Tibial artery (tissue), 4 donors: ENCODE measurements around the gene LYST.

Experiments used
- DNase-seq, 2 donors: peaks; one replicate each; pipeline ENCODE4 v3.0.0-alpha.2; 2019
- H3K27ac ChIP-seq, 2 donors: fragments of 200-600 bp; sonication (generic) in 1 of 2; 1 replicate in 1 of 2; 2 replicates in 1 of 2; pipeline ENCODE4 v1.5.1; 2018 to 2019; ENCODE audit warnings: mild to moderate bottlenecking in 1 of 2
- H3K27me3 ChIP-seq, 2 donors: fragments of 200-600 bp; sonication (generic) in 1 of 2; one replicate each; pipeline versions ENCODE4 v1.5.1 to v1.6.0; 2016 to 2019
- H3K36me3 ChIP-seq, 3 donors: fragments of 200-600 bp; sonication (generic) in 2 of 3; one replicate each; pipeline ENCODE4 v1.5.1; 2016 to 2019; ENCODE audit warnings: mild to moderate bottlenecking in 2 of 3
- H3K4me1 ChIP-seq, 4 donors: fragments of 200-600 bp; sonication (generic) in 2 of 4; 1 replicate in 3 of 4; 2 replicates in 1 of 4; pipeline ENCODE4 v1.5.1; 2016 to 2019
- H3K4me3 ChIP-seq, 2 donors: fragments of 200-600 bp; sonication (generic) in 1 of 2; 1 replicate in 1 of 2; 2 replicates in 1 of 2; pipeline ENCODE4 v1.5.1; 2018 to 2019; ENCODE audit warnings: mild to moderate bottlenecking in 2 of 2
- H3K9me3 ChIP-seq, 3 donors: fragments of 200-600 bp; sonication (generic) in 1 of 3; one replicate each; pipeline ENCODE4 v1.5.1; 2016 to 2019
- CTCF ChIP-seq, 2 experiments: fragments of 200-600 bp in 1 of 2; fragments of 450-650 bp in 1 of 2; IDR thresholded peaks; one replicate each; pipeline ENCODE4 v1.5.1; 2017 to 2019; ENCODE audit warnings: antibody characterized with exemption in 2 of 2, mild to moderate bottlenecking in 1 of 2, moderate library complexity in 1 of 2
- intact Hi-C: fragments of 100-400 bp; cut with DNase I; formaldehyde crosslinking; loops from one replicate; pipeline ENCODE4 v1.15.0; 2023; ENCODE audit warnings: low total_unique reads

LYST gene

GRCh38 chr1:235866913-235867845 is 473 bp upstream of the LYST start:
- Histone ChIP-seq H3K4me3 (peak overlapping the region; percentile 83 to 100), H3K36me3 (no peaks in the 10 kb centered on the region), H3K4me1 (peaks cover 0 to 27% (median 16%) of the 10 kb centered on the region in 4 donors), H3K27ac (peak overlapping the region; percentile 95 to 99), H3K27me3 (no peaks in the 10 kb centered on the region), H3K9me3 (no peaks in the 10 kb centered on the region)
- TF ChIP-seq CTCF (IDR thresholded peaks at IDR 0.05), result no peak
- peak; percentile 93 to 97 for DNase-seq
- intact Hi-C loops, result loop anchor here (5.0 kb wide), 1 partner anchor 50 kb away; no protein-coding TSS in a partner anchor

GRCh38 chr1:235865565-235866204 is 1.0 kb downstream of the LYST start:
- TF ChIP-seq CTCF (IDR thresholded peaks at IDR 0.05), result no peak
- Histone ChIP-seq H3K27ac (peak overlapping the region; percentile 95 to 99), H3K4me1 (peaks cover 0 to 27% (median 16%) of the 10 kb centered on the region in 4 donors), H3K4me3 (peak overlapping the region; percentile 83 to 100), H3K27me3 (no peaks in the 10 kb centered on the region), H3K36me3 (no peaks in the 10 kb centered on the region), H3K9me3 (no peaks in the 10 kb centered on the region)
- DNase-seq, result no peak
- intact Hi-C loops, result loop anchor here (5.0 kb wide), 1 partner anchor 52 kb away; no protein-coding TSS in a partner anchor

- Histone ChIP-seq H3K27ac (peak overlapping the region; percentile 95 to 99), H3K9me3 (no peaks in the 10 kb centered on the region), H3K4me3 (peak overlapping the region; percentile 83 to 100), H3K27me3 (no peaks in the 10 kb centered on the region), H3K36me3 (no peaks in the 10 kb centered on the region), H3K4me1 (peaks cover 0 to 27% (median 16%) of the 10 kb centered on the region in 4 donors)
- no peak for DNase-seq
- intact Hi-C loops, result loop anchor here (5.0 kb wide), 1 partner anchor 52 kb away; no protein-coding TSS in a partner anchor
- no peak for TF ChIP-seq CTCF (IDR thresholded peaks at IDR 0.05)
These were observed 1.7 kb downstream of the LYST start for GRCh38 chr1:235864931-235865525.

GRCh38 chr1:235864469-235864868 is 2.2 kb downstream of the LYST start:
- H3K36me3 ChIP-seq, result no peaks in the 10 kb centered on the region
- no peak for TF ChIP-seq CTCF (IDR thresholded peaks at IDR 0.05)
- H3K27me3 ChIP-seq, result no peaks in the 10 kb centered on the region
- no peaks in the 10 kb centered on the region for H3K9me3 ChIP-seq
- H3K4me1 ChIP-seq, result peaks cover 0 to 27% (median 16%) of the 10 kb centered on the region in 4 donors
- DNase-seq, result no peak
- intact Hi-C loops, result no loop called here
- peak overlapping the region; percentile 95 to 99 for H3K27ac ChIP-seq
- peak overlapping the region in 1 of 2 donors; percentile 83 for H3K4me3 ChIP-seq

GRCh38 chr1:235863699-235864093 is 3.0 kb downstream of the LYST start:
- no peak for TF ChIP-seq CTCF (IDR thresholded peaks at IDR 0.05)
- DNase-seq, result no peak
- H3K4me3 ChIP-seq, result no peak overlapping the region
- H3K4me1 ChIP-seq, result peaks cover 0 to 27% (median 16%) of the 10 kb centered on the region in 4 donors
- H3K27ac ChIP-seq, result no peak overlapping the region
- intact Hi-C loops, result no loop called here
- no peaks in the 10 kb centered on the region for H3K36me3 ChIP-seq
- no peaks in the 10 kb centered on the region for H3K9me3 ChIP-seq
- H3K27me3 ChIP-seq, result no peaks in the 10 kb centered on the region
